ENCODE measurements around the gene SCNN1B.
"Not testable (repeated sequence)": the region's sequence is repeated elsewhere in the genome, so short reads cannot be mapped to it uniquely, and the experiment has no call there.

DNA sequence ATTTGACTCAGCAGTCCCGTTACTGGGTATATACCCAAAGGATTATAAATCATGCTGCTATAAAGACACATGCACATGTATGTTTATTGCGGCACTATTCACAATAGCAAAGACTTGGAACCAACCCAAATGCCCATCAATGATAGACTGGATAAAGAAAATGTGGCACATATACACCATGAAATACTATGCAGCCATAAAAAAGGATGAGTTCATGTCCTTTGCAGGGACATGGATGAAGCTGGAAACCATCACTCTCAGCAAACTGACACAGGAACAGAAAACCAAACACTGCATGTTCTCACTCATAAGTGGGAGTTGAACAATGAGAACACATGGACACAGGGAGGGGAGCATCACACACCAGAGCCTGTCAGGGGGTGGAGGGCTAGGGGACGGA is 2.3 kb upstream of the SCNN1B start:
- TF ChIP-seq, protein P1, sequence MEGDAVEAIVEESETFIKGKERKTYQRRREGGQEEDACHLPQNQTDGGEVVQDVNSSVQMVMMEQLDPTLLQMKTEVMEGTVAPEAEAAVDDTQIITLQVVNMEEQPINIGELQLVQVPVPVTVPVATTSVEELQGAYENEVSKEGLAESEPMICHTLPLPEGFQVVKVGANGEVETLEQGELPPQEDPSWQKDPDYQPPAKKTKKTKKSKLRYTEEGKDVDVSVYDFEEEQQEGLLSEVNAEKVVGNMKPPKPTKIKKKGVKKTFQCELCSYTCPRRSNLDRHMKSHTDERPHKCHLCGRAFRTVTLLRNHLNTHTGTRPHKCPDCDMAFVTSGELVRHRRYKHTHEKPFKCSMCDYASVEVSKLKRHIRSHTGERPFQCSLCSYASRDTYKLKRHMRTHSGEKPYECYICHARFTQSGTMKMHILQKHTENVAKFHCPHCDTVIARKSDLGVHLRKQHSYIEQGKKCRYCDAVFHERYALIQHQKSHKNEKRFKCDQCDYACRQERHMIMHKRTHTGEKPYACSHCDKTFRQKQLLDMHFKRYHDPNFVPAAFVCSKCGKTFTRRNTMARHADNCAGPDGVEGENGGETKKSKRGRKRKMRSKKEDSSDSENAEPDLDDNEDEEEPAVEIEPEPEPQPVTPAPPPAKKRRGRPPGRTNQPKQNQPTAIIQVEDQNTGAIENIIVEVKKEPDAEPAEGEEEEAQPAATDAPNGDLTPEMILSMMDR (conservative IDR thresholded peaks at IDR 0.05 in 1 of 2, IDR thresholded peaks at IDR 0.05 in 1 of 2; ENCODE audit: extremely low read depth in 1 of 2, insufficient read depth in 1 of 2, low read depth in 1 of 2, low read length in 2 of 2) = not testable (repeated sequence)
- not testable (repeated sequence) for TF ChIP-seq EZH2 (IDR thresholded peaks at IDR 0.05; ENCODE audit: borderline replicate concordance, low read length)
